Ovary (tissue), 3 donors: ENCODE measurements around the gene INTS13.

ENCODE experiments used
- POLR2A ChIP-seq: fragments of 450-650 bp; IDR thresholded peaks from one replicate; pipeline ENCODE4 v1.6.1; 2017; ENCODE audit warnings: antibody characterized with exemption, mild to moderate bottlenecking, moderate library complexity
- TF ChIP-seq, protein P1 (sequence below), 3 donors: fragments of 450-650 bp in 2 of 3; fragments of 200-600 bp in 1 of 3; IDR thresholded peaks; one replicate each; pipeline versions ENCODE4 v1.5.1 to v1.8.0; 2016 to 2022; ENCODE audit warnings: antibody characterized with exemption in 3 of 3, mild to moderate bottlenecking in 1 of 3
- donor health status: DM: no; HTN: no; CAD: no.

DNA sequence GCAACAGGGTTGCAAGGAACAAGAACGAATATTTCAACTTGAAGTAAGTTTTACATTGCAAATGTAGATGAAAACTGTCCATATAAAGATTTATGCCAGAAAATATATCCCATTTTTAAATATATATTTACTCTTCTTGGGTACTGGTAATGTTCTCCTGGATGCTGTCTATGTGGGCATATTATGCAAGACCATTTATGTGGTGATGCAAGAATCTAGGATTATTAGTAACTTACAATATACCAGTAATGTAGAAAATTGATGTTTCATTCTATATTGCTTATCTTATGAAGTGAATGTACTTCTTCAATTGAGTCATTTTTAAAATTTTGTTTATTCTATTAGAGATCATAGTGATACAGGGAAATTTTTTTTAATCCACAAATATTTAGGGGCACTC, 25.6 kb upstream of the INTS13 start:
- TF ChIP-seq, protein P1, sequence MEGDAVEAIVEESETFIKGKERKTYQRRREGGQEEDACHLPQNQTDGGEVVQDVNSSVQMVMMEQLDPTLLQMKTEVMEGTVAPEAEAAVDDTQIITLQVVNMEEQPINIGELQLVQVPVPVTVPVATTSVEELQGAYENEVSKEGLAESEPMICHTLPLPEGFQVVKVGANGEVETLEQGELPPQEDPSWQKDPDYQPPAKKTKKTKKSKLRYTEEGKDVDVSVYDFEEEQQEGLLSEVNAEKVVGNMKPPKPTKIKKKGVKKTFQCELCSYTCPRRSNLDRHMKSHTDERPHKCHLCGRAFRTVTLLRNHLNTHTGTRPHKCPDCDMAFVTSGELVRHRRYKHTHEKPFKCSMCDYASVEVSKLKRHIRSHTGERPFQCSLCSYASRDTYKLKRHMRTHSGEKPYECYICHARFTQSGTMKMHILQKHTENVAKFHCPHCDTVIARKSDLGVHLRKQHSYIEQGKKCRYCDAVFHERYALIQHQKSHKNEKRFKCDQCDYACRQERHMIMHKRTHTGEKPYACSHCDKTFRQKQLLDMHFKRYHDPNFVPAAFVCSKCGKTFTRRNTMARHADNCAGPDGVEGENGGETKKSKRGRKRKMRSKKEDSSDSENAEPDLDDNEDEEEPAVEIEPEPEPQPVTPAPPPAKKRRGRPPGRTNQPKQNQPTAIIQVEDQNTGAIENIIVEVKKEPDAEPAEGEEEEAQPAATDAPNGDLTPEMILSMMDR (IDR thresholded peaks at IDR 0.05): no peak
- no peak for TF ChIP-seq POLR2A
